Endodermal cell (in vitro differentiated cells): ENCODE data around the gene BEND7. TPM values are rescaled to one million over a fixed set of nuclear protein-coding genes. Genes with fewer than 3 reads are reported as not detected.

ENCODE experiments used
- DNase-seq: peaks from one replicate; pipeline ENCODE4 v3.0.0-alpha.2; 2017
- H3K27ac ChIP-seq: 2 replicates; pipeline ENCODE4 v1.5.1; 2013; ENCODE audit warnings: mild to moderate bottlenecking, low read depth, low read length, moderate library complexity
- H3K27me3 ChIP-seq: 2 replicates; pipeline ENCODE4 v1.6.1; 2013; ENCODE audit warnings: mild to moderate bottlenecking, low read length, moderate library complexity; ENCODE audit not compliant: insufficient read depth, control insufficient read depth, poor library complexity, severe bottlenecking
- H3K36me3 ChIP-seq: 2 replicates; pipeline ENCODE4 v1.7.0; 2013; ENCODE audit warnings: mild to moderate bottlenecking, low read length, moderate library complexity; ENCODE audit not compliant: control insufficient read depth, insufficient read depth
- H3K4me1 ChIP-seq: one replicate; pipeline ENCODE4 v1.7.0; 2013; ENCODE audit warnings: low read length; ENCODE audit not compliant: control insufficient read depth, insufficient read depth
- H3K4me3 ChIP-seq: 2 replicates; pipeline ENCODE4 v1.5.1; 2013; ENCODE audit warnings: mild to moderate bottlenecking, low read length, moderate library complexity
- H3K9ac ChIP-seq: 2 replicates; pipeline ENCODE4 v1.6.1; 2013; ENCODE audit warnings: mild to moderate bottlenecking, low read length, moderate library complexity; ENCODE audit not compliant: poor library complexity, severe bottlenecking; ENCODE audit errors: extremely low read depth
- H3K9me3 ChIP-seq: 2 replicates; pipeline ENCODE4 v1.6.1; 2013; ENCODE audit warnings: mild to moderate bottlenecking, low read length, moderate library complexity; ENCODE audit not compliant: control insufficient read depth
- H3K27ac Mint-ChIP-seq: 2 replicates; pipeline ENCODE4 v1.8.0; 2020; ENCODE audit warnings: mixed read lengths
- H3K27me3 Mint-ChIP-seq: 2 replicates; pipeline ENCODE4 v1.8.0; 2021; ENCODE audit warnings: mild to moderate bottlenecking, mixed read lengths; ENCODE audit not compliant: insufficient read depth
- H3K36me3 Mint-ChIP-seq: 2 replicates; pipeline ENCODE4 v1.8.0; 2020; ENCODE audit warnings: low read depth, mixed read lengths
- H3K4me1 Mint-ChIP-seq: 2 replicates; pipeline ENCODE4 v1.8.0; 2020; ENCODE audit warnings: mixed read lengths
- H3K4me3 Mint-ChIP-seq: 2 replicates; pipeline ENCODE4 v1.8.0; 2020; ENCODE audit warnings: mild to moderate bottlenecking, moderate library complexity, mixed read lengths
- H3K9me3 Mint-ChIP-seq: 2 replicates; pipeline ENCODE4 v1.8.0; 2020; ENCODE audit warnings: mild to moderate bottlenecking, mixed read lengths
- CTCF ChIP-seq: fragments of 200-600 bp; sonication (generic); conservative IDR thresholded peaks from 2 replicates; pipeline ENCODE4 v1.5.0; 2021; ENCODE audit warnings: antibody characterized with exemption, mild to moderate bottlenecking
- WGBS, 2 experiments: methylation state at CpG; one replicate each; pipeline versions ENCODE4 v1.1.5 to v1.1.7; 2013; ENCODE audit warnings: missing lambda C conversion rate in 2 of 2, mixed read lengths in 1 of 2; ENCODE audit not compliant: insufficient coverage in 1 of 2, insufficient read length in 1 of 2; 5-methylcytosine and 5-hydroxymethylcytosine counted together
- total RNA-seq, 2 donors: library from RNA; stranded (reverse); fragmentation: NEBNext Ultra II Directional in 1 of 2; extraction: Animal tissue kit (Norgen Biotek cat#: 25700) in 1 of 2; gene quantifications; 2 replicates in 1 of 2; 3 replicates in 1 of 2; pipeline ENCODE4 v1.2.1, GENCODE V29; 2021

BEND7 gene
- total RNA-seq, 2 donors from 2014 or later = 5.3 to 5.7 TPM

DNA sequence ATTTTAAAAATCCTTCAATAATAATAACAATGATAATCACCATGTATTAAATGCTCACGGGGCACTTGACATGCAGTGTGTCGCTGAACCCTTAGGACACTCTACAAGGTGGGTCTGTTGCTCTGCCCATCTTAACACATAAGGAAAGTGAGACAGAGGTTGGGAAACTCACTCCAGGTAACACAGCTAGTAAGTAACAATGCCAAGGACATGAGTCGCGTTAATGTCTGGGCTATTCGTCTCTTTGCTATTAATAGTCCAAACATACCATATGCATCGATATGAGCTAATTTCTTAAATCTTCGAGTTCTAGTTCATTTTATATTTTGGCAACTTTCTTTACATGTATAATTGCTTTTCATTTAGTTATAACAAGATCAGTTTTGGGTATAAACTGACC lies 79.5 kb downstream of the BEND7 start:
- no peak overlapping the region for H3K27ac ChIP-seq
- Mint-ChIP-seq H3K9me3 (no peaks in the 10 kb centered on the region), H3K27me3 (no peaks in the 10 kb centered on the region), H3K27ac (no peak overlapping the region), H3K36me3 (peaks cover 6% of the 10 kb centered on the region), H3K4me3 (no peak overlapping the region), H3K4me1 (peaks cover 4% of the 10 kb centered on the region)
- no peak for DNase-seq
- no peak for TF ChIP-seq CTCF
- no peaks in the 10 kb centered on the region for H3K9me3 ChIP-seq
- no peak overlapping the region for H3K9ac ChIP-seq
- peaks cover 7% of the 10 kb centered on the region for H3K4me1 ChIP-seq
- WGBS, 2 experiments = 82 to 97% methylated on average over 5 to 7 of the region's 7 CpGs
- no peaks in the 10 kb centered on the region for H3K36me3 ChIP-seq
- no peak overlapping the region for H3K4me3 ChIP-seq
- H3K27me3 ChIP-seq = no peaks in the 10 kb centered on the region

- H3K4me1 Mint-ChIP-seq = peaks cover 5% of the 10 kb centered on the region
- H3K27me3 ChIP-seq = no peaks in the 10 kb centered on the region
- TF ChIP-seq CTCF = no peak
- WGBS, 2 experiments = 94 to 96% methylated on average over 4 to 8 of the region's 8 CpGs
- no peak overlapping the region for H3K27ac ChIP-seq
- peaks cover 6% of the 10 kb centered on the region for H3K36me3 Mint-ChIP-seq
- H3K9me3 Mint-ChIP-seq = no peaks in the 10 kb centered on the region
- H3K9ac ChIP-seq = no peak overlapping the region
- no peak overlapping the region for H3K4me3 ChIP-seq
- no peak overlapping the region for H3K4me3 Mint-ChIP-seq
- no peaks in the 10 kb centered on the region for H3K27me3 Mint-ChIP-seq
- H3K9me3 ChIP-seq = no peaks in the 10 kb centered on the region
- H3K36me3 ChIP-seq = no peaks in the 10 kb centered on the region
- H3K27ac Mint-ChIP-seq = no peak overlapping the region
- no peak for DNase-seq
- peaks cover 7% of the 10 kb centered on the region for H3K4me1 ChIP-seq
Measured at GRCh38 chr10:13448216-13448615, 80.6 kb downstream of the BEND7 start.

GRCh38 chr10:13445656-13446400 lies 83.0 kb downstream of the BEND7 start:
- Mint-ChIP-seq H3K27me3 (no peaks in the 10 kb centered on the region), H3K4me1 (peaks cover 15% of the 10 kb centered on the region), H3K9me3 (no peaks in the 10 kb centered on the region), H3K4me3 (no peak overlapping the region), H3K36me3 (peaks cover 6% of the 10 kb centered on the region), H3K27ac (no peak overlapping the region)
- WGBS, 2 experiments = 91 to 98% methylated on average over 7 to 8 of the region's 8 CpGs
- H3K4me3 ChIP-seq = no peak overlapping the region
- no peak for DNase-seq
- H3K36me3 ChIP-seq = no peaks in the 10 kb centered on the region
- no peak overlapping the region for H3K9ac ChIP-seq
- TF ChIP-seq CTCF = no peak
- H3K27me3 ChIP-seq = no peaks in the 10 kb centered on the region
- H3K4me1 ChIP-seq = peaks cover 3% of the 10 kb centered on the region
- no peak overlapping the region for H3K27ac ChIP-seq
- H3K9me3 ChIP-seq = no peaks in the 10 kb centered on the region
